Mesenchymal stem cell (in vitro differentiated cells and primary cell): ENCODE measurements around the gene LFNG.

Experiments
- DNase-seq: peaks from one replicate; pipeline ENCODE4 v3.0.0-alpha.2; 2013
- H2AFZ ChIP-seq: one replicate; pipeline ENCODE4 v1.6.1; 2013; ENCODE audit warnings: low read depth, mild to moderate bottlenecking, control low read depth, inconsistent platforms, low read length, moderate library complexity
- H2AK5ac ChIP-seq: 2 replicates; pipeline ENCODE4 v1.6.1; 2013; ENCODE audit warnings: low read length, moderate library complexity, mild to moderate bottlenecking, inconsistent platforms; ENCODE audit not compliant: severe bottlenecking
- H2BK120ac ChIP-seq: one replicate; pipeline ENCODE4 v1.6.1; 2013; ENCODE audit warnings: low read depth, mild to moderate bottlenecking, inconsistent platforms, low read length, moderate library complexity
- H2BK12ac ChIP-seq, 2 experiments: one replicate each; pipeline ENCODE4 v1.6.1; 2013; ENCODE audit warnings: inconsistent platforms in 2 of 2, low read length in 2 of 2, mild to moderate bottlenecking in 2 of 2, moderate library complexity in 2 of 2, control low read depth in 1 of 2
- H2BK15ac ChIP-seq: one replicate; pipeline ENCODE4 v1.6.1; 2013; ENCODE audit warnings: mild to moderate bottlenecking, low read depth, inconsistent platforms; ENCODE audit not compliant: poor library complexity, severe bottlenecking
- H2BK5ac ChIP-seq: 2 replicates; pipeline ENCODE4 v1.6.1; 2013; ENCODE audit warnings: low read depth, mild to moderate bottlenecking, low read length, control low read depth, inconsistent platforms; ENCODE audit not compliant: poor library complexity, severe bottlenecking
- H3K14ac ChIP-seq, 2 experiments: one replicate each; pipeline ENCODE4 v1.6.1; 2013; ENCODE audit warnings: inconsistent platforms in 2 of 2, low read length in 2 of 2, control low read depth in 1 of 2, mild to moderate bottlenecking in 1 of 2, moderate library complexity in 1 of 2
- H3K18ac ChIP-seq, 2 experiments: one replicate each; pipeline ENCODE4 v1.6.1; 2013; ENCODE audit warnings: inconsistent platforms in 2 of 2, low read length in 2 of 2, control low read depth in 1 of 2, low read depth in 1 of 2, mild to moderate bottlenecking in 1 of 2
- H3K23ac ChIP-seq, 2 experiments: one replicate each; pipeline ENCODE4 v1.6.1; 2013; ENCODE audit warnings: inconsistent platforms in 2 of 2, low read length in 2 of 2, mild to moderate bottlenecking in 2 of 2, moderate library complexity in 2 of 2, control low read depth in 1 of 2
- H3K27ac ChIP-seq: 2 replicates; pipeline ENCODE4 v1.5.1; 2013; ENCODE audit warnings: mild to moderate bottlenecking, moderate library complexity, low read length, control low read depth, inconsistent platforms; ENCODE audit not compliant: poor library complexity, severe bottlenecking
- H3K27me3 ChIP-seq, 2 experiments: 2 replicates each; pipeline versions ENCODE4 v1.6.1 to v1.7.0; 2013; ENCODE audit warnings: low read length in 2 of 2, mild to moderate bottlenecking in 2 of 2, moderate library complexity in 2 of 2, control low read depth in 1 of 2, inconsistent platforms in 1 of 2; ENCODE audit not compliant: control insufficient read depth in 1 of 2, insufficient read depth in 1 of 2
- H3K36me3 ChIP-seq, 2 experiments: 2 replicates each; pipeline versions ENCODE4 v1.6.1 to v1.7.0; 2013; ENCODE audit warnings: low read length in 2 of 2, control low read depth in 1 of 2, inconsistent platforms in 1 of 2, low read depth in 1 of 2, mild to moderate bottlenecking in 1 of 2; ENCODE audit not compliant: insufficient read depth in 2 of 2, control insufficient read depth in 1 of 2
- H3K4ac ChIP-seq, 2 experiments: one replicate each; pipeline ENCODE4 v1.6.1; 2013; ENCODE audit warnings: inconsistent platforms in 2 of 2, low read length in 2 of 2, mild to moderate bottlenecking in 2 of 2, moderate library complexity in 2 of 2, control low read depth in 1 of 2, low read depth in 1 of 2
- H3K4me1 ChIP-seq: 2 replicates; pipeline ENCODE4 v1.6.1; 2013; ENCODE audit warnings: low read depth, low read length, control low read depth; ENCODE audit not compliant: control insufficient read depth, insufficient read depth
- H3K4me2 ChIP-seq: 2 replicates; pipeline ENCODE4 v1.6.1; 2013; ENCODE audit warnings: low read length, mild to moderate bottlenecking, inconsistent platforms; ENCODE audit not compliant: poor library complexity, severe bottlenecking
- H3K4me3 ChIP-seq, 2 experiments: 2 replicates each; pipeline versions ENCODE4 v1.5.1 to v1.7.0; 2013; ENCODE audit warnings: low read length in 2 of 2, mild to moderate bottlenecking in 2 of 2, control low read depth in 1 of 2, low read depth in 1 of 2; ENCODE audit not compliant: insufficient read depth in 1 of 2
- H3K79me1 ChIP-seq: replicated peaks from 2 replicates; pipeline ENCODE4 v1.6.1; 2013; ENCODE audit warnings: mild to moderate bottlenecking, control low read depth, low read length, inconsistent platforms; ENCODE audit not compliant: poor library complexity, severe bottlenecking
- H3K9ac ChIP-seq: 2 replicates; pipeline ENCODE4 v1.7.0; 2013; ENCODE audit warnings: mild to moderate bottlenecking, low read length, moderate library complexity
- H3K9me3 ChIP-seq: 2 replicates; pipeline ENCODE4 v1.7.0; 2013; ENCODE audit warnings: mild to moderate bottlenecking, low read length; ENCODE audit not compliant: control insufficient read depth
- H4K8ac ChIP-seq: one replicate; pipeline ENCODE4 v1.6.1; 2013; ENCODE audit warnings: inconsistent platforms, mild to moderate bottlenecking, low read length, moderate library complexity
- H4K91ac ChIP-seq: one replicate; pipeline ENCODE4 v1.6.1; 2013; ENCODE audit warnings: mild to moderate bottlenecking, low read length, inconsistent platforms
- WGBS: methylation state at CpG from one replicate; pipeline ENCODE4 v1.1.7; 2013; ENCODE audit warnings: mixed read lengths; 5-methylcytosine and 5-hydroxymethylcytosine counted together

LFNG gene

GRCh38 chr7:2573761-2574160, 54.2 kb downstream of the LFNG start:
- WGBS: 97% methylated on average over 9 of the region's 9 CpGs
- H2BK12ac ChIP-seq: no peak overlapping the region

GRCh38 chr7:2575046-2575732, 55.6 kb downstream of the LFNG start:
- H2BK15ac ChIP-seq: no peak overlapping the region
- H2AFZ ChIP-seq: no peak overlapping the region
- no peak overlapping the region for H3K4me2 ChIP-seq
- H2BK12ac ChIP-seq: no peak overlapping the region
- H2BK120ac ChIP-seq: no peak overlapping the region
- peaks cover 56 to 66% of the 10 kb centered on the region in 2 experiments for H3K36me3 ChIP-seq
- no peak overlapping the region for H3K14ac ChIP-seq
- no peak overlapping the region for H3K9ac ChIP-seq
- H3K27ac ChIP-seq: no peak overlapping the region
- no peak overlapping the region for H3K23ac ChIP-seq
- H3K18ac ChIP-seq: no peak overlapping the region
- peaks cover 16% of the 10 kb centered on the region for H3K4me1 ChIP-seq
- WGBS: 95% methylated on average over 20 of the region's 21 CpGs
- H3K4me3 ChIP-seq: no peak overlapping the region
- H3K9me3 ChIP-seq: no peaks in the 10 kb centered on the region
- no peak overlapping the region for H4K91ac ChIP-seq
- H4K8ac ChIP-seq: no peak overlapping the region
- H3K79me1 ChIP-seq: peaks cover 20% of the 10 kb centered on the region
- H3K4ac ChIP-seq: no peak overlapping the region
- H2AK5ac ChIP-seq: no peak overlapping the region
- no peak overlapping the region for H2BK5ac ChIP-seq
- H3K27me3 ChIP-seq: no peaks in the 10 kb centered on the region
- DNase-seq: no peak

More at GRCh38 chr7:2573761-2574160, 54.2 kb downstream of the LFNG start:
- no peak overlapping the region for H3K18ac ChIP-seq
- H3K4ac ChIP-seq: no peak overlapping the region
- H3K4me1 ChIP-seq: peaks cover 16% of the 10 kb centered on the region
- H3K79me1 ChIP-seq: peaks cover 30% of the 10 kb centered on the region
- no peak for DNase-seq
- H2AFZ ChIP-seq: no peak overlapping the region
- no peak overlapping the region for H3K23ac ChIP-seq
- H2BK120ac ChIP-seq: no peak overlapping the region
- H3K27me3 ChIP-seq: no peaks in the 10 kb centered on the region
- no peak overlapping the region for H3K14ac ChIP-seq
- no peaks in the 10 kb centered on the region for H3K9me3 ChIP-seq
- no peak overlapping the region for H3K9ac ChIP-seq
- H3K4me2 ChIP-seq: no peak overlapping the region
- H2BK5ac ChIP-seq: no peak overlapping the region
- H2BK15ac ChIP-seq: no peak overlapping the region
- H4K91ac ChIP-seq: no peak overlapping the region
- H3K27ac ChIP-seq: no peak overlapping the region
- H3K4me3 ChIP-seq: no peak overlapping the region
- no peak overlapping the region for H4K8ac ChIP-seq
- no peak overlapping the region for H2AK5ac ChIP-seq
- H3K36me3 ChIP-seq: peaks cover 57 to 62% of the 10 kb centered on the region in 2 experiments

- 96% methylated on average over 17 of the region's 21 CpGs for WGBS
- H3K27me3 ChIP-seq: no peaks in the 10 kb centered on the region
Observed at GRCh38 chr7:2575733-2576340, 56.3 kb downstream of the LFNG start.

GRCh38 chr7:2576742-2577491, 57.3 kb downstream of the LFNG start:
- Histone ChIP-seq H3K23ac (no peak overlapping the region), H3K27ac (no peak overlapping the region), H2BK15ac (no peak overlapping the region), H3K4me2 (no peak overlapping the region), H3K4ac (no peak overlapping the region), H3K4me1 (peaks cover 11% of the 10 kb centered on the region), H3K18ac (no peak overlapping the region), H2BK12ac (no peak overlapping the region), H3K36me3 (peaks cover 56 to 57% of the 10 kb centered on the region in 2 experiments), H4K91ac (no peak overlapping the region), H3K14ac (peak overlapping the region in 1 of 2 experiments; percentile 44), H3K79me1 (peaks cover 17% of the 10 kb centered on the region), H2BK120ac (no peak overlapping the region), H3K9ac (no peak overlapping the region), H2AK5ac (no peak overlapping the region), H2BK5ac (no peak overlapping the region), H2AFZ (no peak overlapping the region), H3K4me3 (no peak overlapping the region), H3K27me3 (no peaks in the 10 kb centered on the region), H3K9me3 (no peaks in the 10 kb centered on the region), H4K8ac (no peak overlapping the region)
- 93% methylated on average over 51 of the region's 56 CpGs for WGBS
- DNase-seq: no peak

More at GRCh38 chr7:2575733-2576340, 56.3 kb downstream of the LFNG start:
- no peak overlapping the region for H3K23ac ChIP-seq
- no peak for DNase-seq
- H2AFZ ChIP-seq: no peak overlapping the region
- no peak overlapping the region for H2AK5ac ChIP-seq
- no peak overlapping the region for H2BK15ac ChIP-seq
- peaks cover 18% of the 10 kb centered on the region for H3K79me1 ChIP-seq
- H4K91ac ChIP-seq: no peak overlapping the region
- no peak overlapping the region for H2BK5ac ChIP-seq
- H3K4me2 ChIP-seq: no peak overlapping the region
- no peak overlapping the region for H3K18ac ChIP-seq
- H3K36me3 ChIP-seq: peaks cover 56 to 64% of the 10 kb centered on the region in 2 experiments
- H3K14ac ChIP-seq: no peak overlapping the region
- no peak overlapping the region for H3K4ac ChIP-seq
- no peak overlapping the region for H2BK120ac ChIP-seq
- H3K4me3 ChIP-seq: no peak overlapping the region
- H3K4me1 ChIP-seq: peaks cover 16% of the 10 kb centered on the region
- no peaks in the 10 kb centered on the region for H3K9me3 ChIP-seq
- no peak overlapping the region for H2BK12ac ChIP-seq
- no peak overlapping the region for H3K9ac ChIP-seq
- no peak overlapping the region for H4K8ac ChIP-seq
- no peak overlapping the region for H3K27ac ChIP-seq
